Gastrocnemius medialis (tissue), 4 donors: ENCODE data around the gene ATXN7L1. TPM values are rescaled to one million over a fixed set of nuclear protein-coding genes. Genes with fewer than 3 reads are reported as not detected.
"Not testable (repeated sequence)": the region's sequence is repeated elsewhere in the genome, so short reads cannot be mapped to it uniquely, and the experiment has no call there.

ENCODE experiments used
- ATAC-seq, 2 donors: fragments of 150-250 bp; one replicate each; pipeline ENCODE4 v1.9.1; 2016
- DNase-seq, 2 donors: peaks; one replicate each; pipeline ENCODE4 v3.0.0-alpha.2; 2019
- H3K27ac ChIP-seq, 4 donors: fragments of 200-600 bp; sonication (generic); 1 replicate in 1 of 4; 2 replicates in 3 of 4; pipeline ENCODE4 v1.5.1; 2016 to 2018; ENCODE audit warnings: mild to moderate bottlenecking in 2 of 4, moderate library complexity in 1 of 4
- H3K27me3 ChIP-seq, 3 donors: fragments of 200-600 bp; sonication (generic) in 2 of 3; 1 replicate in 1 of 3; 2 replicates in 2 of 3; pipeline versions ENCODE4 v1.5.1 to v1.6.0; 2016 to 2019; ENCODE audit warnings: mild to moderate bottlenecking in 1 of 3, moderate library complexity in 1 of 3
- H3K36me3 ChIP-seq, 2 donors: fragments of 200-600 bp; sonication (generic) in 1 of 2; one replicate each; pipeline ENCODE4 v1.5.1; 2017 to 2018
- H3K4me1 ChIP-seq, 2 donors: fragments of 200-600 bp; sonication (generic) in 1 of 2; one replicate each; pipeline ENCODE4 v1.5.1; 2016 to 2017; ENCODE audit warnings: mild to moderate bottlenecking in 2 of 2
- H3K4me3 ChIP-seq, 4 donors: fragments of 200-600 bp; sonication (generic) in 3 of 4; 1 replicate in 1 of 4; 2 replicates in 3 of 4; pipeline ENCODE4 v1.5.1; 2016 to 2019; ENCODE audit warnings: mild to moderate bottlenecking in 2 of 4
- H3K9me3 ChIP-seq, 3 donors: fragments of 200-600 bp; sonication (generic) in 2 of 3; 1 replicate in 1 of 3; 2 replicates in 2 of 3; pipeline ENCODE4 v1.5.1; 2016 to 2019
- POLR2A ChIP-seq, 2 donors: fragments of 450-650 bp; IDR thresholded peaks; one replicate each; pipeline ENCODE4 v1.6.1; 2017; ENCODE audit warnings: antibody characterized with exemption in 2 of 2, mild to moderate bottlenecking in 2 of 2, moderate library complexity in 2 of 2
- in situ Hi-C, 4 donors: fragments of 200-750 bp; cut with MboI; loops; one replicate each; pipeline versions ENCODE4 v1.15.0 to v1.8.0; 2017; ENCODE audit warnings: low sequenced_read_pairs in 4 of 4
- intact Hi-C: fragments of 100-400 bp; cut with DNase I; formaldehyde crosslinking; loops from one replicate; pipeline ENCODE4 v1.15.1; 2023; ENCODE audit warnings: low total_unique reads
- total RNA-seq, 4 donors: library from RNA; depleted of rRNA; stranded (reverse); fragments of >200 nt; gene quantifications; one replicate each; pipeline versions ENCODE4 v1.1.0 to v1.2.3, GENCODE V29; 2016
- TF ChIP-seq, protein P1 (sequence below), 5 experiments: fragments of 450-650 bp in 3 of 5; fragments of 200-600 bp in 2 of 5; sonication (generic) in 2 of 5; IDR thresholded peaks in 4 of 5; conservative IDR thresholded peaks in 1 of 5; 1 replicate in 4 of 5; 2 replicates in 1 of 5; pipeline ENCODE4 v1.5.1; 2016 to 2019; ENCODE audit warnings: antibody characterized with exemption in 5 of 5, mild to moderate bottlenecking in 3 of 5, moderate library complexity in 3 of 5

ATXN7L1 gene
- total RNA-seq, 4 donors from 2014 or later: 1.6 to 6.6 (median 4.8) TPM

GRCh38 chr7:105697753-105698152 is 178.6 kb downstream of the ATXN7L1 start:
- in situ Hi-C loops: no loop called here
- DNase-seq (no peak), ATAC-seq (no peak)
- Histone ChIP-seq H3K4me3 (no peak overlapping the region), H3K4me1 (peaks cover 3 to 5% of the 10 kb centered on the region in 2 donors), H3K36me3 (no peaks in the 10 kb centered on the region), H3K9me3 (no peaks in the 10 kb centered on the region), H3K27ac (no peak overlapping the region), H3K27me3 (no peaks in the 10 kb centered on the region)
- intact Hi-C loops: no loop called here
- TF ChIP-seq, protein P1, sequence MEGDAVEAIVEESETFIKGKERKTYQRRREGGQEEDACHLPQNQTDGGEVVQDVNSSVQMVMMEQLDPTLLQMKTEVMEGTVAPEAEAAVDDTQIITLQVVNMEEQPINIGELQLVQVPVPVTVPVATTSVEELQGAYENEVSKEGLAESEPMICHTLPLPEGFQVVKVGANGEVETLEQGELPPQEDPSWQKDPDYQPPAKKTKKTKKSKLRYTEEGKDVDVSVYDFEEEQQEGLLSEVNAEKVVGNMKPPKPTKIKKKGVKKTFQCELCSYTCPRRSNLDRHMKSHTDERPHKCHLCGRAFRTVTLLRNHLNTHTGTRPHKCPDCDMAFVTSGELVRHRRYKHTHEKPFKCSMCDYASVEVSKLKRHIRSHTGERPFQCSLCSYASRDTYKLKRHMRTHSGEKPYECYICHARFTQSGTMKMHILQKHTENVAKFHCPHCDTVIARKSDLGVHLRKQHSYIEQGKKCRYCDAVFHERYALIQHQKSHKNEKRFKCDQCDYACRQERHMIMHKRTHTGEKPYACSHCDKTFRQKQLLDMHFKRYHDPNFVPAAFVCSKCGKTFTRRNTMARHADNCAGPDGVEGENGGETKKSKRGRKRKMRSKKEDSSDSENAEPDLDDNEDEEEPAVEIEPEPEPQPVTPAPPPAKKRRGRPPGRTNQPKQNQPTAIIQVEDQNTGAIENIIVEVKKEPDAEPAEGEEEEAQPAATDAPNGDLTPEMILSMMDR (IDR thresholded peaks at IDR 0.05 in 4 of 5, conservative IDR thresholded peaks at IDR 0.05 in 1 of 5): no peak
- no peak for TF ChIP-seq POLR2A (IDR thresholded peaks at IDR 0.05)

GRCh38 chr7:105697169-105697568 is 179.2 kb downstream of the ATXN7L1 start:
- in situ Hi-C loops, H3K9me3 ChIP-seq, ATAC-seq, H3K27ac ChIP-seq, H3K4me3 ChIP-seq, intact Hi-C loops, H3K27me3 ChIP-seq, DNase-seq, H3K4me1 ChIP-seq, H3K36me3 ChIP-seq: not testable (repeated sequence)

DNA sequence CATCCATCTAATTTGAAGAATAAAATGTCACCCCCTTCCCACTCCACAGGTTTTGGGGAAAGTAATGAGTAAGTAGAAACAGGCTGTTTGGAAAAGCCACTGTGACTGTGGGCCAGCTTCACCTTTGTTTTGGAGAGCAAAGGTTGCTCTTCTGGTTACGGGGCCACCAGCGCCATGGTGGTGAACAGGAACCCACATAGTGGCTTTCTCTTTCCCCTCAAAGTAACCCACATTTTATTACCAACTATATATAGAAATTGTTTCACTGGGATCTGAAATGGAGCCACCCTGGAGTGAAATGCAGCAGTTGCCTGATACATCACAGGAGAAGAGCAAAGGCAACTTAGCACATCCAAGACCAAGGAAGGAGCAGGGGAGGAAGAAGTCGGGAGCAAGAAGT is 182.8 kb downstream of the ATXN7L1 start:
- H3K4me3 ChIP-seq: no peak overlapping the region
- H3K27me3 ChIP-seq: no peaks in the 10 kb centered on the region
- no peak overlapping the region for H3K27ac ChIP-seq
- TF ChIP-seq, protein P1 (IDR thresholded peaks at IDR 0.05 in 4 of 5, conservative IDR thresholded peaks at IDR 0.05 in 1 of 5): no peak
- no peak for TF ChIP-seq POLR2A (IDR thresholded peaks at IDR 0.05)
- in situ Hi-C loops (no loop called here), intact Hi-C loops (no loop called here)
- no peaks in the 10 kb centered on the region for H3K36me3 ChIP-seq
- no peaks in the 10 kb centered on the region for H3K9me3 ChIP-seq
- ATAC-seq (no peak), DNase-seq (no peak)
- H3K4me1 ChIP-seq: peaks cover 5 to 7% of the 10 kb centered on the region in 2 donors

GRCh38 chr7:105691680-105692564 is 184.5 kb downstream of the ATXN7L1 start:
- in situ Hi-C loops: no loop called here
- H3K36me3 ChIP-seq: no peaks in the 10 kb centered on the region

More at GRCh38 chr7:105691680-105692564, 184.5 kb downstream of the ATXN7L1 start:
- H3K27ac ChIP-seq: peak overlapping the region; percentile 34 to 78 (median 70)
- ATAC-seq: peak; percentile 74 to 87
- no peaks in the 10 kb centered on the region for H3K9me3 ChIP-seq
- no peaks in the 10 kb centered on the region for H3K27me3 ChIP-seq
- H3K4me1 ChIP-seq: peaks cover 5 to 7% of the 10 kb centered on the region in 2 donors
- peak overlapping the region; percentile 55 to 77 (median 57) for H3K4me3 ChIP-seq
- no peak for TF ChIP-seq POLR2A (IDR thresholded peaks at IDR 0.05)
- TF ChIP-seq, protein P1 (IDR thresholded peaks at IDR 0.05 in 4 of 5, conservative IDR thresholded peaks at IDR 0.05 in 1 of 5): no peak
- intact Hi-C loops: no loop called here
- peak; percentile 51 to 58 for DNase-seq
